Prostate gland (tissue), 2 donors: Measurements from ENCODE around the gene CTIF.

ENCODE experiments used
- CTCF ChIP-seq, 4 experiments: fragments of 200-600 bp in 2 of 4; fragments of 450-650 bp in 2 of 4; sonication (generic) in 2 of 4; IDR thresholded peaks; 1 replicate in 3 of 4; 2 replicates in 1 of 4; pipeline ENCODE4 v1.5.1; 2016 to 2019; ENCODE audit warnings: antibody characterized with exemption in 4 of 4, mild to moderate bottlenecking in 2 of 4, moderate library complexity in 2 of 4
- POLR2A ChIP-seq: fragments of 450-650 bp; IDR thresholded peaks from one replicate; pipeline ENCODE4 v1.6.1; 2016; ENCODE audit warnings: antibody characterized with exemption, mild to moderate bottlenecking

- TF ChIP-seq CTCF (IDR thresholded peaks at IDR 0.05) = no peak
- TF ChIP-seq POLR2A = no peak
Measured at GRCh38 chr18:48490641-48491293, 48.1 kb upstream of the CTIF start.
